ENCODE measurements around the gene SLC6A9.

The SLC6A9 gene

GRCh38 chr1:43999455-43999854, 31.8 kb downstream of the SLC6A9 start:
- in situ Hi-C loops (cut with HindIII; ENCODE audit: low sequenced_read_pairs), result no loop called here
- no peak for TF ChIP-seq CTCF (IDR thresholded peaks at IDR 0.05; ENCODE audit: low read depth, low read length, missing control alignments)

GRCh38 chr1:43998000-43998378, 33.3 kb downstream of the SLC6A9 start:
- H3K4me3 ChIP-seq (ENCODE audit: low read depth, low read length), result no peak overlapping the region
- no peak for TF ChIP-seq CTCF (IDR thresholded peaks at IDR 0.05; ENCODE audit: low read depth, low read length, missing control alignments)
- in situ Hi-C loops (cut with HindIII; ENCODE audit: low sequenced_read_pairs), result no loop called here
- no peak for DNase-seq (ENCODE audit: low read depth)

More at GRCh38 chr1:43999455-43999854, 31.8 kb downstream of the SLC6A9 start:
- H3K4me3 ChIP-seq (ENCODE audit: low read depth, low read length), result no peak overlapping the region
- no peak for DNase-seq (ENCODE audit: low read depth)

- H3K4me3 ChIP-seq (ENCODE audit: low read depth, low read length), result no peak overlapping the region
- in situ Hi-C loops (cut with HindIII; ENCODE audit: low sequenced_read_pairs), result no loop called here
- DNase-seq (ENCODE audit: low read depth), result no peak
- no peak for TF ChIP-seq CTCF (IDR thresholded peaks at IDR 0.05; ENCODE audit: low read depth, low read length, missing control alignments)
Observed at GRCh38 chr1:43997295-43997999, 33.8 kb downstream of the SLC6A9 start.

GRCh38 chr1:43996733-43997115, 34.5 kb downstream of the SLC6A9 start:
- no peak for TF ChIP-seq CTCF (IDR thresholded peaks at IDR 0.05; ENCODE audit: low read depth, low read length, missing control alignments)
- no peak for DNase-seq (ENCODE audit: low read depth)
- in situ Hi-C loops (cut with HindIII; ENCODE audit: low sequenced_read_pairs), result no loop called here

GRCh38 chr1:43995984-43996732, 35.1 kb downstream of the SLC6A9 start:
- no peak for TF ChIP-seq CTCF (IDR thresholded peaks at IDR 0.05; ENCODE audit: low read depth, low read length, missing control alignments)
- no peak overlapping the region for H3K4me3 ChIP-seq (ENCODE audit: low read depth, low read length)
- in situ Hi-C loops (cut with HindIII; ENCODE audit: low sequenced_read_pairs), result no loop called here
- no peak for DNase-seq (ENCODE audit: low read depth)

More at GRCh38 chr1:43996733-43997115, 34.5 kb downstream of the SLC6A9 start:
- H3K4me3 ChIP-seq (ENCODE audit: low read depth, low read length), result no peak overlapping the region

- no peak overlapping the region for H3K4me3 ChIP-seq (ENCODE audit: low read depth, low read length)
- DNase-seq (ENCODE audit: low read depth), result no peak
- in situ Hi-C loops (cut with HindIII; ENCODE audit: low sequenced_read_pairs), result loop anchor here (5.0 kb wide), 1 partner anchor 233 kb away; no protein-coding TSS in a partner anchor
- TF ChIP-seq CTCF (IDR thresholded peaks at IDR 0.05; ENCODE audit: low read depth, low read length, missing control alignments), result no peak
Observed at GRCh38 chr1:43994794-43995790, 36.2 kb downstream of the SLC6A9 start.
